Liver (tissue), 9 donors: ENCODE data around the gene CCDC110. TPM values are rescaled to one million over a fixed set of nuclear protein-coding genes. Genes with fewer than 3 reads are reported as not detected.

Experiments
- DNase-seq: peaks from one replicate; pipeline ENCODE4 v3.0.0-alpha.2; 2017; ENCODE audit warnings: low spot score
- H3K27ac ChIP-seq, 2 donors: one replicate each; pipeline ENCODE4 v1.7.0; 2013; ENCODE audit warnings: inconsistent platforms in 2 of 2, low read length in 2 of 2, control low read depth in 1 of 2, low read depth in 1 of 2, mild to moderate bottlenecking in 1 of 2
- H3K27me3 ChIP-seq, 4 donors: one replicate each; pipeline versions ENCODE4 v1.6.1 to v1.7.0; 2013; ENCODE audit warnings: low read length in 3 of 4, inconsistent platforms in 1 of 4, mild to moderate bottlenecking in 1 of 4, moderate library complexity in 1 of 4; ENCODE audit not compliant: control insufficient read depth in 4 of 4, insufficient read depth in 4 of 4
- H3K36me3 ChIP-seq, 4 donors: one replicate each; pipeline versions ENCODE4 v1.6.1 to v1.7.0; 2013; ENCODE audit warnings: low read length in 3 of 4, mild to moderate bottlenecking in 3 of 4, low read depth in 1 of 4, moderate library complexity in 1 of 4; ENCODE audit not compliant: control insufficient read depth in 4 of 4, insufficient read depth in 3 of 4
- H3K4me1 ChIP-seq, 4 donors: one replicate each; pipeline versions ENCODE4 v1.6.1 to v1.7.0; 2013; ENCODE audit warnings: low read length in 3 of 4, mild to moderate bottlenecking in 3 of 4, moderate library complexity in 1 of 4; ENCODE audit not compliant: control insufficient read depth in 4 of 4, insufficient read depth in 4 of 4
- H3K4me3 ChIP-seq, 3 donors: one replicate each; pipeline versions ENCODE4 v1.6.1 to v1.7.0; 2013; ENCODE audit warnings: low read length in 3 of 3, control low read depth in 1 of 3, low read depth in 1 of 3, mild to moderate bottlenecking in 1 of 3
- H3K9ac ChIP-seq, 2 donors: one replicate each; pipeline ENCODE4 v1.7.0; 2013; ENCODE audit warnings: low read length in 2 of 2, mild to moderate bottlenecking in 2 of 2, moderate library complexity in 2 of 2, control low read depth in 1 of 2, low read depth in 1 of 2
- H3K9me3 ChIP-seq, 4 donors: one replicate each; pipeline versions ENCODE4 v1.6.1 to v1.7.0; 2013; ENCODE audit warnings: low read length in 3 of 4; ENCODE audit not compliant: control insufficient read depth in 4 of 4
- FOXA1 ChIP-seq: IDR thresholded peaks from 2 replicates; pipeline ENCODE4 v1.6.1; 2016; ENCODE audit warnings: antibody characterized with exemption
- FOXA2 ChIP-seq: IDR thresholded peaks from 2 replicates; pipeline ENCODE4 v1.6.1; 2016; ENCODE audit warnings: antibody characterized with exemption
- GABPA ChIP-seq, 2 donors: IDR thresholded peaks in 1 of 2; conservative IDR thresholded peaks in 1 of 2; 2 replicates each; pipeline ENCODE4 v1.6.1; 2016; ENCODE audit warnings: antibody characterized with exemption in 2 of 2, mild to moderate bottlenecking in 1 of 2, moderate library complexity in 1 of 2
- HNF4A ChIP-seq, 2 donors: conservative IDR thresholded peaks; 2 replicates each; pipeline ENCODE4 v1.6.1; 2016; ENCODE audit warnings: antibody characterized with exemption in 2 of 2, mild to moderate bottlenecking in 2 of 2
- RAD21 ChIP-seq, 2 donors: IDR thresholded peaks; 2 replicates each; pipeline ENCODE4 v1.6.1; 2016; ENCODE audit warnings: antibody characterized with exemption in 2 of 2, mild to moderate bottlenecking in 2 of 2
- SP1 ChIP-seq: IDR thresholded peaks from 2 replicates; pipeline ENCODE4 v1.6.1; 2018; ENCODE audit warnings: antibody characterized with exemption, mild to moderate bottlenecking
- YY1 ChIP-seq: IDR thresholded peaks from 2 replicates; pipeline ENCODE4 v1.6.1; 2016; ENCODE audit warnings: antibody characterized with exemption, mild to moderate bottlenecking
- WGBS: extraction: QIAGEN DNeasy Blood & Tissue Kit; methylation state at CpG from one replicate; pipeline ENCODE4 v1.1.7; 2013; 5-methylcytosine and 5-hydroxymethylcytosine counted together
- polyA plus RNA-seq, 2 donors: library from polyadenylated mRNA; stranded (reverse) in 1 of 2; unstranded in 1 of 2; fragments of 200-250 nt in 1 of 2; fragments of >200 nt in 1 of 2; fragmentation: Nextera tagmentation in 1 of 2; extraction: Ambion mirVana in 1 of 2; gene quantifications; one replicate each; pipeline versions ENCODE4 v1.2.1 to v1.2.3, GENCODE V29; 2013 to 2015
- total RNA-seq, 2 donors: library from RNA; depleted of rRNA; stranded (reverse); fragments of >200 nt; gene quantifications; one replicate each; pipeline ENCODE4 v1.2.3, GENCODE V29; 2014
- TF ChIP-seq, protein P1 (sequence below): IDR thresholded peaks from 2 replicates; pipeline ENCODE4 v1.6.1; 2016; ENCODE audit warnings: antibody characterized with exemption, mild to moderate bottlenecking
- TF ChIP-seq, protein P2 (sequence below): IDR thresholded peaks from 2 replicates; pipeline ENCODE4 v1.6.1; 2016; ENCODE audit warnings: antibody characterized with exemption
- donor health status: healthy.
- donor health status: healthy.
- donor health status: healthy.
- donor health status: healthy.
- donor health status: healthy.

The CCDC110 gene
- total and polyA plus RNA-seq, 4 donors = 0.45 to 1.5 (median 0.60) TPM; not detected in 1

- TF ChIP-seq, protein P1, sequence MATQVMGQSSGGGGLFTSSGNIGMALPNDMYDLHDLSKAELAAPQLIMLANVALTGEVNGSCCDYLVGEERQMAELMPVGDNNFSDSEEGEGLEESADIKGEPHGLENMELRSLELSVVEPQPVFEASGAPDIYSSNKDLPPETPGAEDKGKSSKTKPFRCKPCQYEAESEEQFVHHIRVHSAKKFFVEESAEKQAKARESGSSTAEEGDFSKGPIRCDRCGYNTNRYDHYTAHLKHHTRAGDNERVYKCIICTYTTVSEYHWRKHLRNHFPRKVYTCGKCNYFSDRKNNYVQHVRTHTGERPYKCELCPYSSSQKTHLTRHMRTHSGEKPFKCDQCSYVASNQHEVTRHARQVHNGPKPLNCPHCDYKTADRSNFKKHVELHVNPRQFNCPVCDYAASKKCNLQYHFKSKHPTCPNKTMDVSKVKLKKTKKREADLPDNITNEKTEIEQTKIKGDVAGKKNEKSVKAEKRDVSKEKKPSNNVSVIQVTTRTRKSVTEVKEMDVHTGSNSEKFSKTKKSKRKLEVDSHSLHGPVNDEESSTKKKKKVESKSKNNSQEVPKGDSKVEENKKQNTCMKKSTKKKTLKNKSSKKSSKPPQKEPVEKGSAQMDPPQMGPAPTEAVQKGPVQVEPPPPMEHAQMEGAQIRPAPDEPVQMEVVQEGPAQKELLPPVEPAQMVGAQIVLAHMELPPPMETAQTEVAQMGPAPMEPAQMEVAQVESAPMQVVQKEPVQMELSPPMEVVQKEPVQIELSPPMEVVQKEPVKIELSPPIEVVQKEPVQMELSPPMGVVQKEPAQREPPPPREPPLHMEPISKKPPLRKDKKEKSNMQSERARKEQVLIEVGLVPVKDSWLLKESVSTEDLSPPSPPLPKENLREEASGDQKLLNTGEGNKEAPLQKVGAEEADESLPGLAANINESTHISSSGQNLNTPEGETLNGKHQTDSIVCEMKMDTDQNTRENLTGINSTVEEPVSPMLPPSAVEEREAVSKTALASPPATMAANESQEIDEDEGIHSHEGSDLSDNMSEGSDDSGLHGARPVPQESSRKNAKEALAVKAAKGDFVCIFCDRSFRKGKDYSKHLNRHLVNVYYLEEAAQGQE = no peak
These were observed 885 bp downstream of the CCDC110 start (continued) for GRCh38 chr4:185470501-185471195.

GRCh38 chr4:185469580-185470154 is 1.9 kb downstream of the CCDC110 start:
- no peaks in the 10 kb centered on the region for H3K27me3 ChIP-seq
- 74% methylated on average over 9 of the region's 9 CpGs for WGBS
- H3K36me3 ChIP-seq = no peaks in the 10 kb centered on the region
- H3K9me3 ChIP-seq = no peaks in the 10 kb centered on the region
- no peak for TF ChIP-seq GABPA (IDR thresholded peaks at IDR 0.05 in 1 of 2, conservative IDR thresholded peaks at IDR 0.05 in 1 of 2)
- no peak for TF ChIP-seq SP1
- TF ChIP-seq FOXA2 = no peak
- TF ChIP-seq HNF4A (conservative IDR thresholded peaks at IDR 0.05) = no peak
- TF ChIP-seq RAD21 (IDR thresholded peaks at IDR 0.05) = no peak
- TF ChIP-seq, protein P1 = no peak
- no peak for TF ChIP-seq YY1
- TF ChIP-seq, protein P2, sequence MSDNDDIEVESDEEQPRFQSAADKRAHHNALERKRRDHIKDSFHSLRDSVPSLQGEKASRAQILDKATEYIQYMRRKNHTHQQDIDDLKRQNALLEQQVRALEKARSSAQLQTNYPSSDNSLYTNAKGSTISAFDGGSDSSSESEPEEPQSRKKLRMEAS = no peak
- H3K4me3 ChIP-seq = no peak overlapping the region
- H3K4me1 ChIP-seq = peaks cover 2 to 10% (median 7%) of the 10 kb centered on the region in 4 donors
- no peak for DNase-seq
- no peak overlapping the region for H3K9ac ChIP-seq
- H3K27ac ChIP-seq = no peak overlapping the region

GRCh38 chr4:185468999-185469398 is 2.5 kb downstream of the CCDC110 start:
- no peak overlapping the region for H3K27ac ChIP-seq
- no peaks in the 10 kb centered on the region for H3K27me3 ChIP-seq
- no peak for TF ChIP-seq FOXA1
- TF ChIP-seq, protein P1 = no peak
- H3K4me3 ChIP-seq = no peak overlapping the region
- H3K9me3 ChIP-seq = no peaks in the 10 kb centered on the region
- H3K9ac ChIP-seq = no peak overlapping the region
- H3K36me3 ChIP-seq = no peaks in the 10 kb centered on the region
- WGBS = 85% methylated on average over 2 of the region's 2 CpGs
- DNase-seq = no peak
- peaks cover 2 to 10% (median 7%) of the 10 kb centered on the region in 4 donors for H3K4me1 ChIP-seq
